Spleen (tissue), 11 donors: ENCODE results near the gene CNTNAP2. TPM values are rescaled to one million over a fixed set of nuclear protein-coding genes. Genes with fewer than 3 reads are reported as not detected.
"Not testable (repeated sequence)": the region's sequence is repeated elsewhere in the genome, so short reads cannot be mapped to it uniquely, and the experiment has no call there.

Source experiments
- DNase-seq: peaks from one replicate; pipeline ENCODE4 v3.0.0-alpha.2; 2020
- H3K27ac ChIP-seq, 8 donors: fragments of 200-600 bp; sonication (generic) in 7 of 8; 1 replicate in 4 of 8; 2 replicates in 4 of 8; pipeline versions ENCODE4 v1.5.0 to v1.8.0; 2016 to 2021; ENCODE audit warnings: inconsistent platforms in 4 of 8, mild to moderate bottlenecking in 4 of 8, moderate library complexity in 1 of 8
- H3K27me3 ChIP-seq, 7 donors: fragments of 200-600 bp; sonication (generic) in 6 of 7; replicated peaks in 1 of 7; 1 replicate in 4 of 7; 2 replicates in 3 of 7; pipeline versions ENCODE4 v1.5.0 to v1.8.0; 2016 to 2021; ENCODE audit warnings: inconsistent platforms in 3 of 7, mild to moderate bottlenecking in 1 of 7
- H3K36me3 ChIP-seq, 6 donors: fragments of 200-600 bp; sonication (generic) in 5 of 6; 1 replicate in 4 of 6; 2 replicates in 2 of 6; pipeline versions ENCODE4 v1.5.0 to v1.8.0; 2016 to 2021; ENCODE audit warnings: inconsistent platforms in 2 of 6
- H3K4me1 ChIP-seq, 6 donors: fragments of 200-600 bp; sonication (generic) in 5 of 6; 1 replicate in 3 of 6; 2 replicates in 3 of 6; pipeline versions ENCODE4 v1.5.0 to v1.8.0; 2016 to 2021; ENCODE audit warnings: inconsistent platforms in 3 of 6
- H3K4me3 ChIP-seq, 8 donors: fragments of 200-600 bp; sonication (generic) in 7 of 8; 1 replicate in 4 of 8; 2 replicates in 4 of 8; pipeline versions ENCODE4 v1.5.0 to v1.8.0; 2016 to 2021; ENCODE audit warnings: inconsistent platforms in 4 of 8, mild to moderate bottlenecking in 4 of 8, moderate library complexity in 2 of 8
- H3K9me3 ChIP-seq, 8 donors: fragments of 200-600 bp; sonication (generic) in 7 of 8; 1 replicate in 4 of 8; 2 replicates in 4 of 8; pipeline versions ENCODE4 v1.5.0 to v1.8.0; 2016 to 2021; ENCODE audit warnings: inconsistent platforms in 4 of 8
- CTCF ChIP-seq, 11 experiments: fragments of 200-600 bp in 7 of 11; fragments of 450-650 bp in 4 of 11; sonication (generic) in 4 of 11; IDR thresholded peaks in 8 of 11; conservative IDR thresholded peaks in 3 of 11; 1 replicate in 7 of 11; 2 replicates in 4 of 11; pipeline versions ENCODE4 v1.4.0 to v1.8.0; 2016 to 2021; ENCODE audit warnings: antibody characterized with exemption in 11 of 11, inconsistent platforms in 4 of 11, mild to moderate bottlenecking in 1 of 11
- POLR2A ChIP-seq, 3 donors: fragments of 450-650 bp; IDR thresholded peaks; one replicate each; pipeline ENCODE4 v1.5.1; 2017; ENCODE audit warnings: antibody characterized with exemption in 3 of 3, mild to moderate bottlenecking in 1 of 3
- POLR2AphosphoS5 ChIP-seq, 3 donors: sonication (generic); formaldehyde crosslinking; IDR thresholded peaks; one replicate each; pipeline ENCODE4 v1.5.1; 2017; ENCODE audit warnings: antibody characterized with exemption in 3 of 3
- WGBS, 5 donors: extraction: QIAGEN DNeasy Blood & Tissue Kit in 3 of 5; methylation state at CpG; one replicate each; pipeline versions ENCODE4 v1.1.5 to v1.1.7; 2013 to 2018; 5-methylcytosine and 5-hydroxymethylcytosine counted together
- intact Hi-C: fragments of 100-400 bp; cut with DNase I; formaldehyde crosslinking; loops from one replicate; pipeline ENCODE4 v1.15.0; 2023; ENCODE audit warnings: low total_unique reads
- polyA plus RNA-seq, 3 donors: library from polyadenylated mRNA; stranded (reverse); fragments of 200-250 nt; gene quantifications; one replicate each; pipeline ENCODE4 v1.2.1, GENCODE V29; 2013
- total RNA-seq, 7 donors: library from RNA; depleted of rRNA in 3 of 7; stranded (reverse); fragments of >200 nt in 3 of 7; fragmentation: NEBNext Ultra II Directional in 4 of 7; extraction: Animal tissue kit (Norgen Biotek cat#: 25700) in 4 of 7; gene quantifications; one replicate each; pipeline versions ENCODE4 v1.1.0 to v1.2.1, GENCODE V29; 2016 to 2021
- donor health status: healthy with polysubstance abuse.
- donor health status: DM: no; HTN: no; CAD: no; lungs with moderate emphysema.
- donor health status: DM: no; HTN: no; CAD: no.
- donor health status: Bipolar disorder and iron deficiency.
- donor health status: healthy.
- donor health status: DM: no; HTN: no; CAD: no.
- donor health status: DM: yes; HTN: yes; CAD: no.

CNTNAP2 gene
- total and polyA plus RNA-seq, 10 donors, result 0.13 to 2.0 (median 0.82) TPM

- no peak overlapping the region for H3K4me3 ChIP-seq
- DNase-seq, result no peak
- no peaks in the 10 kb centered on the region for H3K9me3 ChIP-seq
- peaks cover 0 to 13% (median 0%) of the 10 kb centered on the region in 7 donors for H3K27me3 ChIP-seq
- H3K27ac ChIP-seq, result no peak overlapping the region
- intact Hi-C loops, result no loop called here
- WGBS, 5 donors, result 86 to 97% (median 89%) methylated on average over 15 of the region's 15 CpGs
- H3K36me3 ChIP-seq, result no peaks in the 10 kb centered on the region
- TF ChIP-seq POLR2AphosphoS5 (IDR thresholded peaks at IDR 0.05) (no peak), CTCF (IDR thresholded peaks at IDR 0.05 in 8 of 11, conservative IDR thresholded peaks at IDR 0.05 in 3 of 11) (no peak), POLR2A (IDR thresholded peaks at IDR 0.05) (no peak)
- no peaks in the 10 kb centered on the region for H3K4me1 ChIP-seq
These were observed 2213.7 kb downstream of the CNTNAP2 start for GRCh38 chr7:148330124-148330818.

DNA sequence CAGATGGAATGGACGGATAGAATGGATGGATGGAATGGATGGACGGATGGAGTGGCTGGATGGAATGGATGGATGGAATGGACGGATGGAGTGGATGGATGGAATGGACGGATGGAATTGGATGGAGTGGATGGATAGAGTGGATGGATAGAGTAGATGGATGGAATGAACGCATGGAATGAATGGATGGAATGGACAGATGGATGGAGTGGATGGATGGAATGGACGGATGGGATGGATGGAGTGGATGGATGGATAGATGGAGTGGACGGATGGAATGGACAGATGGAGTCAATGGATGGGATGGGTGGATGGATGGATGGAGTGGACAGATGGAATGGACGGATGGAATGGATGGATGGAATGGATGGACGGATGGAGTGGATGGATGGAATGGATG lies 2214.2 kb downstream of the CNTNAP2 start:
- intact Hi-C loops, result no loop called here
- 88 to 99% (median 92%) methylated on average over 9 of the region's 9 CpGs for WGBS, 5 donors
- H3K36me3 ChIP-seq, result no peaks in the 10 kb centered on the region
- H3K9me3 ChIP-seq, result no peaks in the 10 kb centered on the region
- TF ChIP-seq POLR2A (IDR thresholded peaks at IDR 0.05) (no peak), CTCF (IDR thresholded peaks at IDR 0.05 in 8 of 11, conservative IDR thresholded peaks at IDR 0.05 in 3 of 11) (no peak), POLR2AphosphoS5 (IDR thresholded peaks at IDR 0.05) (no peak)
- H3K27ac ChIP-seq, result no peak overlapping the region
- no peak for DNase-seq
- H3K4me3 ChIP-seq, result no peak overlapping the region
- H3K27me3 ChIP-seq, result peaks cover 0 to 19% (median 4%) of the 10 kb centered on the region in 7 donors
- H3K4me1 ChIP-seq, result no peaks in the 10 kb centered on the region

- H3K27ac ChIP-seq, H3K4me1 ChIP-seq, H3K9me3 ChIP-seq, DNase-seq, intact Hi-C loops, H3K4me3 ChIP-seq, H3K36me3 ChIP-seq: not testable (repeated sequence)
- peaks cover 0 to 22% (median 5%) of the 10 kb centered on the region in 7 donors for H3K27me3 ChIP-seq
- WGBS, 5 donors, result 66 to 81% (median 80%) methylated on average over 11 of the region's 11 CpGs
These were observed 2214.9 kb downstream of the CNTNAP2 start for GRCh38 chr7:148331456-148331855.

DNA sequence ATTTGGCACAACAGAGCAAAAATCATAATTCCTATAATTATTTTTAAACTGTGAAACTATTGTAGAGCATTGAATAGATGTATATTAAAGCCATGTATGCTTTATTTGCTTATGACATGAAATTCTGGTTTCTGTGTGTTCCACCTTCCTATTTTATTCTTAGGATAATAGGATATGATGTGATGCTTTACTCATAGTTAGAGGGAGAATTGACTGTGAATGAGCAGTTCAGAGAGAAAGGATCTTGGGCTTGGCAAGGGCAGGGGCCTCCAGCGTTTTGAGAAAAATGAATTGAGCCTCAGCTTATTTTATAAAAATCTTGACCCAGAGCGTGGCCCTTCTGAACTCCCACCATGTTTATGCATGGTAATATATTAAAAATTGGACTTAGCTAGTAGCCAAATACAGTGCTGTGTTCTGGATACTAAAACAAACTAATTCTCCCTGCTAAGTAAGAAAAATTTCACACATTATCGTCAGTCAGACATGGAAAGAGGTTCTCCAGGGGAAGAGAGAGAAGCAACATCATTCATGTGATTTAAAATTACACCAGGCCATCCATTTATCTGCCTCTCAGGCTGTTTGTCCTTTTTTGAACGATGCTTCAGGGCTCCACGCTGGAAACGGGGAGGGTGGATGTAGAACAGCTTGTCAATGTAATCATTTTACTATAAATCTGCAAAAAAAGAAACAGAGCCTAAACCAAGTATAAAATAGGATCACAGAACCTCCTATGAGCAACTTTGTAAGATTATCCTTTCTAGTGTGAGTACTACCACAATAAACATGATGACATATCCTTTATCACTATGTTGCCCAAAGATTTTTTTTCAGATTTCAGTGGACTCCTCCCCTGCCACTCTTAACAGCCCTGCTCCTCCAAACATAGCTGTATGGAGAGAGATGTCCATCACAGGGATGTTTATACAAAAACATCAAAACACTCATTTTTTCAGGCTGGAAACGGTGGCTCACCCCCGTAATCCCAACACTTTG lies 2215.9 kb downstream of the CNTNAP2 start:
- no peaks in the 10 kb centered on the region for H3K36me3 ChIP-seq
- TF ChIP-seq CTCF (IDR thresholded peaks at IDR 0.05 in 8 of 11, conservative IDR thresholded peaks at IDR 0.05 in 3 of 11), result no peak
- TF ChIP-seq POLR2A (IDR thresholded peaks at IDR 0.05), result no peak
- no peak for TF ChIP-seq POLR2AphosphoS5 (IDR thresholded peaks at IDR 0.05)
- H3K4me1 ChIP-seq, result no peaks in the 10 kb centered on the region
- intact Hi-C loops, result no loop called here
- DNase-seq, result no peak
- H3K9me3 ChIP-seq, result no peaks in the 10 kb centered on the region
- WGBS, 5 donors, result 79 to 90% (median 84%) methylated on average over 8 of the region's 8 CpGs
- no peak overlapping the region for H3K27ac ChIP-seq
- H3K4me3 ChIP-seq, result no peak overlapping the region
- peaks cover 0 to 32% (median 9%) of the 10 kb centered on the region in 7 donors for H3K27me3 ChIP-seq
